Left ventricle myocardium inferior (tissue), 1 donor: ENCODE data around the gene ARHGAP26. TPM values are rescaled to one million over a fixed set of nuclear protein-coding genes. Genes with fewer than 3 reads are reported as not detected.

Experiments used
- DNase-seq: peaks from one replicate; pipeline ENCODE4 v3.0.0-alpha.2; 2020
- H3K27ac ChIP-seq: fragments of 200-600 bp; replicated peaks from 2 replicates; pipeline ENCODE4 v1.8.0; 2021
- H3K27me3 ChIP-seq: fragments of 200-600 bp; 2 replicates; pipeline ENCODE4 v1.8.0; 2021; ENCODE audit warnings: low read depth
- H3K36me3 ChIP-seq: fragments of 200-600 bp; 2 replicates; pipeline ENCODE4 v1.8.0; 2021
- H3K4me1 ChIP-seq: fragments of 200-600 bp; 2 replicates; pipeline ENCODE4 v1.8.0; 2021
- H3K4me3 ChIP-seq: fragments of 200-600 bp; 2 replicates; pipeline ENCODE4 v1.8.0; 2021; ENCODE audit warnings: mild to moderate bottlenecking, moderate library complexity
- H3K9me3 ChIP-seq: fragments of 200-600 bp; replicated peaks from 2 replicates; pipeline ENCODE4 v1.8.0; 2021
- intact Hi-C: fragments of 100-400 bp; cut with micrococcal nuclease; formaldehyde crosslinking; loops from one replicate; pipeline ENCODE4 v1.11.0; 2022
- total RNA-seq: library from RNA; stranded (reverse); fragmentation: NEBNext Ultra II Directional; extraction: Animal tissue kit (Norgen Biotek cat#: 25700); gene quantifications from one replicate; pipeline ENCODE4 v1.2.1, GENCODE V29; 2021
- TF ChIP-seq, protein P1 (sequence below): fragments of 200-600 bp; IDR thresholded peaks from 2 replicates; pipeline ENCODE4 v1.8.0; 2021; ENCODE audit warnings: antibody characterized with exemption, mild to moderate bottlenecking, borderline replicate concordance
- donor health status: DM: no; HTN: yes; CAD: no; lungs with severe emphysema.

The ARHGAP26 gene
- total RNA-seq, 1 donor from 2014 or later: 35.7 TPM

DNA sequence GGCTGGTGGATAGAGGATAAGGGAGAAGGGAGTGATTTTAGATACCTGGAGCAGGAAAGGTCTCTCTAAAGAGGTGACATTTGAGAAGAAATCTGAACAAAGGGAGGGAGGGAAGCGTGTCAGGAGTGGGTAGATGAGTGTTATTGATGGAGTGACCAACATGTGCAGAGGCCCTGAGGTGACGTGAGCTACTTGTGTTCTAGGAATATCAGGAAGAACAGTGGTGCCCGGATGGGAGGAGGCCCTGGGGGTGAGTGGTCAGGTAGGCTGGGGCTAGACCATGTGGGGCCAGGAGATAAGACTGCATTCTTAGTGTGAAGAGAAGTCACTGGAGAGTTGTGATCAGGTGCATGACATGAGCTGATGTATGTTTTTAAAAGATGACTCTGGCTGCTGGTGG lies 256.2 kb downstream of the ARHGAP26 start:
- Histone ChIP-seq H3K4me1 (peaks cover 42% of the 10 kb centered on the region), H3K27ac (peak overlapping the region; percentile 86), H3K36me3 (no peaks in the 10 kb centered on the region), H3K27me3 (no peaks in the 10 kb centered on the region), H3K4me3 (no peak overlapping the region), H3K9me3 (no peaks in the 10 kb centered on the region)
- TF ChIP-seq, protein P1, sequence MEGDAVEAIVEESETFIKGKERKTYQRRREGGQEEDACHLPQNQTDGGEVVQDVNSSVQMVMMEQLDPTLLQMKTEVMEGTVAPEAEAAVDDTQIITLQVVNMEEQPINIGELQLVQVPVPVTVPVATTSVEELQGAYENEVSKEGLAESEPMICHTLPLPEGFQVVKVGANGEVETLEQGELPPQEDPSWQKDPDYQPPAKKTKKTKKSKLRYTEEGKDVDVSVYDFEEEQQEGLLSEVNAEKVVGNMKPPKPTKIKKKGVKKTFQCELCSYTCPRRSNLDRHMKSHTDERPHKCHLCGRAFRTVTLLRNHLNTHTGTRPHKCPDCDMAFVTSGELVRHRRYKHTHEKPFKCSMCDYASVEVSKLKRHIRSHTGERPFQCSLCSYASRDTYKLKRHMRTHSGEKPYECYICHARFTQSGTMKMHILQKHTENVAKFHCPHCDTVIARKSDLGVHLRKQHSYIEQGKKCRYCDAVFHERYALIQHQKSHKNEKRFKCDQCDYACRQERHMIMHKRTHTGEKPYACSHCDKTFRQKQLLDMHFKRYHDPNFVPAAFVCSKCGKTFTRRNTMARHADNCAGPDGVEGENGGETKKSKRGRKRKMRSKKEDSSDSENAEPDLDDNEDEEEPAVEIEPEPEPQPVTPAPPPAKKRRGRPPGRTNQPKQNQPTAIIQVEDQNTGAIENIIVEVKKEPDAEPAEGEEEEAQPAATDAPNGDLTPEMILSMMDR: no peak
- intact Hi-C loops: no loop called here
- DNase-seq: no peak

DNA sequence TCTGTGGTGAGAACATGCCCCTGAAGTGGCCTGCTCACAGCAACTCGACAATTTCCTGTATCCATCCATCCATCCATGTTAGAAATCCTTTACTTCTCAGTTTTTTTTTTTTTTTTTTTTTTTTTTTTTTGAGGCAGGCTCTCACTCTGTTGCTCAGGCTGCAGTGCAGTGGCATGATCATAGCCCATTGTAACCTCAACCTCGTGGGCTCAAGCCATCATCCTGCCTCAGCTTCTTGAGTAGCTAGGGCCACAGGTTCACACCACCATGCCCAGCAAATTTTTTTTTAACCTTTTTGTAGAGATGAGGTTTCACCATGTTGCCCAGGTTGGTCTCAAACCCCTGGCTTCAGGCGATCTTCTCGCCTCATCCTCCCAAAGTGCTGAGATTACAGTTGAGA lies 259.1 kb downstream of the ARHGAP26 start:
- TF ChIP-seq, protein P1: no peak
- Histone ChIP-seq H3K27me3 (no peaks in the 10 kb centered on the region), H3K4me1 (peaks cover 22% of the 10 kb centered on the region), H3K4me3 (no peak overlapping the region), H3K36me3 (no peaks in the 10 kb centered on the region), H3K9me3 (no peaks in the 10 kb centered on the region), H3K27ac (no peak overlapping the region)
- intact Hi-C loops: no loop called here
- no peak for DNase-seq

DNA sequence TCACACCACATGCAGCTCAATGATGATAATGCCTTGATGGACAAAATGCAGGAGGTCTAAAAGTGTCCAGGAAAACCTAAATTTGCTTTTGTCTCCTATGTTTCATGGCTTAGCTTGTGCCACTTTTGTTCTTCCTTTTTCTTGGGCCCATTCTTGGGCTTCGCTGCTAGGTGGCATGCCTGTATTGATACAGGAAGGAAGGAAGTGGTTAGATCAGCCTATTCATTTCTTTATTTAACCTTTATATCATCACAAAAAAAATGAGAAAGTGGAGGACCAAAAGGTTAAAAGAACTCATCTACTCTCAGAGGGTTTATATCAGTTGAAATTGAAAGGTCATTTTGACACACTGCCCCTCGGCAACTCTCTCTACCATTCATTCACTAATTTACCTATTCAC lies 260.2 kb downstream of the ARHGAP26 start:
- Histone ChIP-seq H3K9me3 (no peaks in the 10 kb centered on the region), H3K27ac (no peak overlapping the region), H3K4me3 (no peak overlapping the region), H3K36me3 (no peaks in the 10 kb centered on the region), H3K27me3 (no peaks in the 10 kb centered on the region), H3K4me1 (peaks cover 11% of the 10 kb centered on the region)
- intact Hi-C loops: no loop called here
- DNase-seq: no peak
- TF ChIP-seq, protein P1: no peak

DNA sequence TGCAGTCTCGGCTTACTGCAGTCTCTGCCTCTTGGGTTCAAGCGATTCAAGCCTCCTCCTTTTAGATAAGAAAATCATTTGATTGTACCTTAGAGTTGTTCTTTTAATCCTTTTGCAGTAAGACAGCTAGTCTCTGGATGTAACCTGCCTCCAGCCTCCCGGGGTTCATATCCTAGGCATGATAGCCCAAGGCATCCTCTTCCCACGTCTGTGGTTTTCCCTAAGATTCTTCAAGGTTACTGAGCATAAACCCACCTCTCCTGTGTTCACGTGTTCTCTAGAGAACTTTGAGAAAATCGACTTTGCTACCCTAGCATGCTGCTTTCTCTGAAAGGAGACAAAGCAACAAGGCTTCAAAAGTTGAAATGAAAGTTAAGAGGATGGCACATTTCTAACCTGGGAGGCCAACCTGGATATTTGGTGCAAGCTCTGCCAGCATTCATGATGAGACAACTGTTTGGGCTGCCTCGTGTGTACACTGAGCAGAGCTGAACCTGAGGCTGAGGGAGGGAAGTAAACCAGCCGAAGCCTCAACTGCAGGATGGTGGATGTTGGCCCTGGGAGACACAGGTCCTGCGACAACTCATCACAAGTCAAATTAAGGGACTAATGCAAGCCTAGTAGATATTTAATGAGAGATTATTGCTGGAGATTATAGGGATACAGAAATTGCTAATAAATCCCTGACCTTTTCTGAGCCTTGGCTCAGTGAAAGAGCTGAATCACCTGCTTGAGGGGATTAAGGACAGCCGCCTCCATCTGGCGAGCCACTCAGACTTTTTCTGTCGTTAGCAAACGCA lies 261.8 kb downstream of the ARHGAP26 start:
- Histone ChIP-seq H3K9me3 (no peaks in the 10 kb centered on the region), H3K27me3 (no peaks in the 10 kb centered on the region), H3K27ac (no peak overlapping the region), H3K4me3 (no peak overlapping the region), H3K36me3 (peaks cover 2% of the 10 kb centered on the region), H3K4me1 (peaks cover 5% of the 10 kb centered on the region)
- TF ChIP-seq, protein P1: no peak
- DNase-seq: no peak
- intact Hi-C loops: no loop called here

DNA sequence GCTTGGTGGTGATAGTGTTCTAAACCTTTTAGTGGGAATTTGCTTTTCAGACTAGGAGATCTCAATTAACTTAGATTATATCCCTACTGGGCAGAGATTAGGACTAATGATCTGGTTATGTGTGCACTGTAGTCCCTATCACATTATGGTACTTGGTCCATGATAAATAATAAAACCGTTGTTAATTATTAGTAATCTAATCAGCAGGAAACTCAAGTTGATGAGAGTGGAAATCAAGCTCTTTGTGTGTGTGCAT lies 262.3 kb downstream of the ARHGAP26 start:
- Histone ChIP-seq H3K9me3 (no peaks in the 10 kb centered on the region), H3K36me3 (peaks cover 7% of the 10 kb centered on the region), H3K4me1 (peaks cover 6% of the 10 kb centered on the region), H3K27ac (no peak overlapping the region), H3K4me3 (no peak overlapping the region), H3K27me3 (no peaks in the 10 kb centered on the region)
- DNase-seq: no peak
- intact Hi-C loops: no loop called here
- TF ChIP-seq, protein P1: no peak
